ENCODE measurements around the gene ZNF597. TPM values are rescaled to one million over a fixed set of nuclear protein-coding genes. Genes with fewer than 3 reads are reported as not detected.

The ZNF597 gene
- total RNA-seq, result 1.4 and 1.5 TPM in 2 replicates

GRCh38 chr16:3443108-3444031, at the start of gene ZNF597, which contains the start of gene NAA60:
Gene ZNF597 (minus strand): TSS chr16:3443504. CDS start chr16:3443153, 351 bp downstream.
Gene NAA60 (plus strand): TSS chr16:3443680. CDS start chr16:3476228, 32,548 bp downstream.

GRCh38 chr16:3400779-3401688, 42.3 kb downstream of the ZNF597 start, which contains the start of the genes ZNF174 and ZSCAN32:
Gene ZNF174 (plus strand): TSS chr16:3401215. CDS start chr16:3402005, 790 bp downstream.
Gene ZSCAN32 (minus strand): TSS chr16:3401004. CDS start chr16:3397557, 3,447 bp downstream.

Other genes with a start within 250 kb of the ZNF597 start
- 7.7 and 8.7 TPM in 2 replicates for gene ZNF200, start 208.3 kb downstream of the ZNF597 start, total RNA-seq
- gene MEFV, start 186.9 kb downstream of the ZNF597 start, total RNA-seq, result under 0.01 TPM in 1 of 2 replicates, not detected in the other
- gene ZNF263, start 160.0 kb downstream of the ZNF597 start, total RNA-seq, result 57.1 and 69.9 TPM in 2 replicates
- gene TIGD7, start 138.1 kb downstream of the ZNF597 start, total RNA-seq, result 2.2 and 3.6 TPM in 2 replicates
- gene ZNF75A, start 138.0 kb downstream of the ZNF597 start, total RNA-seq, result 12.5 and 19.0 TPM in 2 replicates
- gene OR2C1, start 87.6 kb downstream of the ZNF597 start, total RNA-seq, result 0.24 TPM in 1 of 2 replicates, not detected in the other
- 9.9 and 17.1 TPM in 2 replicates for gene ZSCAN32, start 42.5 kb downstream of the ZNF597 start, total RNA-seq
- 3.8 and 3.9 TPM in 2 replicates for gene ZNF174, start 42.3 kb downstream of the ZNF597 start, total RNA-seq
- gene NAA60, start 176 bp upstream of the ZNF597 start, total RNA-seq, result 7.0 and 10.7 TPM in 2 replicates
- not detected in 2 replicates for gene C16orf90, start 52.0 kb upstream of the ZNF597 start, total RNA-seq
- 8.2 and 9.2 TPM in 2 replicates for gene CLUAP1, start 57.5 kb upstream of the ZNF597 start, total RNA-seq
- not detected in 2 replicates for gene NLRC3, start 133.9 kb upstream of the ZNF597 start, total RNA-seq
- 1.7 and 2.3 TPM in 2 replicates for gene SLX4, start 168.1 kb upstream of the ZNF597 start, total RNA-seq
- 7.5 and 8.7 TPM in 2 replicates for gene DNASE1, start 211.2 kb upstream of the ZNF597 start, total RNA-seq

All from tracheal epithelial cell (primary cell).